GM12801 (cell line): ENCODE results near the gene AMACR.

Source experiments
- CTCF ChIP-seq: IDR thresholded peaks from one replicate; pipeline ENCODE4 v1.5.1; 2011; ENCODE audit warnings: control low read depth; ENCODE audit not compliant: insufficient read length; ENCODE audit errors: extremely low read depth

Gene AMACR

GRCh38 chr5:33992864-33993263, 15.0 kb downstream of the AMACR start:
- TF ChIP-seq CTCF = no peak

- no peak for TF ChIP-seq CTCF
Measured at GRCh38 chr5:33985447-33985846, 22.4 kb downstream of the AMACR start.

- no peak for TF ChIP-seq CTCF
Measured at GRCh38 chr5:33984671-33985124, 23.2 kb downstream of the AMACR start, which contains the start of gene SLC45A2. TSS of gene SLC45A2 (minus strand) at chr5:33984693. CDS start at chr5:33984583, 110 bp downstream.

GRCh38 chr5:33984178-33984577, 23.7 kb downstream of the AMACR start:
- TF ChIP-seq CTCF = no peak

- TF ChIP-seq CTCF = no peak
Measured at GRCh38 chr5:33981408-33982162, 26.3 kb downstream of the AMACR start.

GRCh38 chr5:33980030-33980429, 27.8 kb downstream of the AMACR start:
- TF ChIP-seq CTCF = no peak

GRCh38 chr5:33978306-33978705, 29.5 kb downstream of the AMACR start:
- TF ChIP-seq CTCF = no peak
